Measurements from ENCODE around the gene KCNQ4.

Gene KCNQ4

DNA sequence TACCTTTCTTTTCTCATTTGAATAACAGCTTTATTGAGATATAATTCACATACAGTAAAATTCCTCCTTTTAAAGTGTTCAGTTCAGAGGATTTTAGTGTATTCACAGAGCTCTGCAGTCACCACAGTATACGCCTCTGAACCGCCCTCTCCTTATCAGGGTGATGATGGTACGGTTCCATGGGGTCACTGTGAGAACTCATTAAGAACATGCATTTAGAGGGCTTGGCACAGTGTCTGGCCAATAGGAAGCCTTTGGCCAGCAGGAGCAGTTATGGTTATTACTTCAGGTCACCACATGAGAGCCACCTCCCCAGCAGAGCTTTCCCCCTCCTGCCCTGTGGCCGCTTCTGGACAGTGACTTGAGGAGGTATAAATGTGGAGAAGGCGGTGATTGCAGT, 27.3 kb downstream of the KCNQ4 start:
- Histone ChIP-seq H2AFZ (ENCODE audit: low read length) (no peak overlapping the region), H2BK5ac (ENCODE audit: low read length) (no peak overlapping the region), H3K9ac (ENCODE audit: low read depth, low read length, poor library complexity) (no peak overlapping the region), H3K9me3 (replicated peaks in 1 of 2; ENCODE audit: control insufficient read depth in 2 of 2, insufficient read depth in 1 of 2, low read depth in 1 of 2, low read length in 2 of 2) (no peaks in the 10 kb centered on the region), H2BK15ac (ENCODE audit: low read length) (no peak overlapping the region), H4K8ac (ENCODE audit: low read depth, low read length) (no peak overlapping the region), H3K4me3 (ENCODE audit: low read length in 2 of 2) (no peak overlapping the region), H3K23ac (ENCODE audit: low read depth, low read length, poor library complexity) (no peak overlapping the region), H3K27me3 (ENCODE audit: control insufficient read depth in 3 of 3, insufficient read depth in 3 of 3, low read depth in 1 of 3, low read length in 3 of 3) (peaks cover 0 to 65% (median 0%) of the 10 kb centered on the region in 3 experiments), H2AK5ac (ENCODE audit: low read depth, low read length) (no peak overlapping the region), H3K4me2 (ENCODE audit: insufficient read depth, low read length, poor library complexity, severe bottlenecking) (no peak overlapping the region), H3K27ac (replicated peaks; ENCODE audit: low read length) (no peak overlapping the region), H3K79me1 (ENCODE audit: low read depth, low read length) (no peaks in the 10 kb centered on the region), H3K18ac (ENCODE audit: low read length) (no peak overlapping the region), H3K14ac (ENCODE audit: low read length) (no peak overlapping the region), H3K4me1 (ENCODE audit: control insufficient read depth in 2 of 2, insufficient read depth in 1 of 2, low read depth in 1 of 2, low read length in 2 of 2) (peaks cover 8% of the 10 kb centered on the region in 2 donors), H2BK12ac (ENCODE audit: low read length) (no peak overlapping the region), H2BK120ac (ENCODE audit: low read depth, low read length) (no peak overlapping the region), H3K4ac (ENCODE audit: low read length) (no peak overlapping the region), H4K91ac (ENCODE audit: low read depth, low read length, poor library complexity) (no peak overlapping the region), H3K36me3 (replicated peaks in 1 of 2; ENCODE audit: control insufficient read depth in 2 of 2, insufficient read depth in 2 of 2, low read length in 2 of 2) (no peaks in the 10 kb centered on the region)
- WGBS, 2 donors (ENCODE audit: extremely low coverage in 2 of 2, insufficient read length in 2 of 2, insufficient replicate concordance in 1 of 2) = no CpG with 5 or more reads among the region's 5 CpGs
- DNase-seq (ENCODE audit: low spot score) = no peak

DNA sequence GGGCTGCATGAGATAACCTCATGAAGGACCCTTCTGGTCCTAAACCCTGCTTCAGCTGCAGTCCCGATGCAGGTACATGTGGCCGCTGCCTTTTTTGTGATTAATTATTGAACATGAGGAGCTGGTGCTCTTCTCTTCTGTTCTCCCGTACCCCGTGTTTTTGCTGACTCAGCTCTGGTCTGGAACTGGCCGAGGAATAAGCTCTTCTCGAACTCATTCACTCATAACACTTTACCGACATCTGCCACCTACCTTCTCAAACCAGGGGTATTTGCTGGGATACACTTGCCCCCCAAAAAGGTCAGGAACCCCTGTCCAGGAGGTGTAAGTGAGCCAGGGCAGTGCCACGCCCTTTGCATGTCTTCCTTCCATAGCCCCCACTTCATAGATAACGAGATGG, 31.8 kb downstream of the KCNQ4 start:
- H2AFZ ChIP-seq (ENCODE audit: low read length) = no peak overlapping the region
- no peak overlapping the region for H3K27ac ChIP-seq (replicated peaks; ENCODE audit: low read length)
- WGBS, 2 donors (ENCODE audit: extremely low coverage in 2 of 2, insufficient read length in 2 of 2, insufficient replicate concordance in 1 of 2) = no CpG with 5 or more reads among the region's 9 CpGs
- no peak for DNase-seq (ENCODE audit: low spot score)
- H4K91ac ChIP-seq (ENCODE audit: low read depth, low read length, poor library complexity) = no peak overlapping the region
- no peak overlapping the region for H2AK5ac ChIP-seq (ENCODE audit: low read depth, low read length)
- H3K4ac ChIP-seq (ENCODE audit: low read length) = no peak overlapping the region
- no peak overlapping the region for H3K4me3 ChIP-seq (ENCODE audit: low read length in 2 of 2)
- H3K79me1 ChIP-seq (ENCODE audit: low read depth, low read length) = no peaks in the 10 kb centered on the region
- H2BK15ac ChIP-seq (ENCODE audit: low read length) = no peak overlapping the region
- no peaks in the 10 kb centered on the region for H3K9me3 ChIP-seq (replicated peaks in 1 of 2; ENCODE audit: control insufficient read depth in 2 of 2, insufficient read depth in 1 of 2, low read depth in 1 of 2, low read length in 2 of 2)
- no peak overlapping the region for H2BK12ac ChIP-seq (ENCODE audit: low read length)
- H3K4me1 ChIP-seq (ENCODE audit: control insufficient read depth in 2 of 2, insufficient read depth in 1 of 2, low read depth in 1 of 2, low read length in 2 of 2) = peaks cover 7 to 22% of the 10 kb centered on the region in 2 donors
- no peak overlapping the region for H3K14ac ChIP-seq (ENCODE audit: low read length)
- no peak overlapping the region for H2BK5ac ChIP-seq (ENCODE audit: low read length)
- peaks cover 0 to 84% (median 8%) of the 10 kb centered on the region in 3 experiments for H3K27me3 ChIP-seq (ENCODE audit: control insufficient read depth in 3 of 3, insufficient read depth in 3 of 3, low read depth in 1 of 3, low read length in 3 of 3)
- H3K18ac ChIP-seq (ENCODE audit: low read length) = no peak overlapping the region
- H4K8ac ChIP-seq (ENCODE audit: low read depth, low read length) = no peak overlapping the region
- no peaks in the 10 kb centered on the region for H3K36me3 ChIP-seq (replicated peaks in 1 of 2; ENCODE audit: control insufficient read depth in 2 of 2, insufficient read depth in 2 of 2, low read length in 2 of 2)
- no peak overlapping the region for H3K4me2 ChIP-seq (ENCODE audit: insufficient read depth, low read length, poor library complexity, severe bottlenecking)
- H2BK120ac ChIP-seq (ENCODE audit: low read depth, low read length) = no peak overlapping the region
- H3K23ac ChIP-seq (ENCODE audit: low read depth, low read length, poor library complexity) = no peak overlapping the region
- H3K9ac ChIP-seq (ENCODE audit: low read depth, low read length, poor library complexity) = no peak overlapping the region

DNA sequence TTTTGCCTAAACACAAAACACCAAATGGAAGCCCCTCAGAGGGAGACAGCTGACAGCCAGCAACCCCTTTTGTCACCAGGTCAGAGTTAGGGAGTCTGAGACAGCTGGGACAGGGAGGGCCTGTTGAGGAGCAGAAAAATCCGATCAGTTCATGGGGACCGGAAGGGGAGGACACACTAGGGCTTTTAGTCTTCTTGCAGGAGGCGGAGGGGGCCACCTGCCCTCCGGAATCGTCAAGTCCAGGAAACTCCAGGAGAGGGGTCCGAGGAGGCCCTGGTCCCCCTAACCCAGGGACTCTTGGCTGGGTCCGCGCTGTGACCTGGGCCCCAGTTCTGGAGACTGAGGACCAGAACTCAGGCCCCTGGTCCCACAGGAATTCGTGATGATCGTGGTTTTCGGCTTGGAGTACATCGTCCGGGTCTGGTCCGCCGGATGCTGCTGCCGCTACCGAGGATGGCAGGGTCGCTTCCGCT, 34.2 kb downstream of the KCNQ4 start:
- peak overlapping the region; percentile 87 for H3K18ac ChIP-seq (ENCODE audit: low read length)
- no peak for DNase-seq (ENCODE audit: low spot score)
- no CpG with 5 or more reads among the region's 19 CpGs for WGBS, 2 donors (ENCODE audit: extremely low coverage in 2 of 2, insufficient read length in 2 of 2, insufficient replicate concordance in 1 of 2)
- no peak overlapping the region for H2BK12ac ChIP-seq (ENCODE audit: low read length)
- no peak overlapping the region for H2AK5ac ChIP-seq (ENCODE audit: low read depth, low read length)
- no peaks in the 10 kb centered on the region for H3K79me1 ChIP-seq (ENCODE audit: low read depth, low read length)
- no peak overlapping the region for H3K4ac ChIP-seq (ENCODE audit: low read length)
- no peak overlapping the region for H4K8ac ChIP-seq (ENCODE audit: low read depth, low read length)
- H3K23ac ChIP-seq (ENCODE audit: low read depth, low read length, poor library complexity) = no peak overlapping the region
- H3K14ac ChIP-seq (ENCODE audit: low read length) = no peak overlapping the region
- H2BK5ac ChIP-seq (ENCODE audit: low read length) = no peak overlapping the region
- H2AFZ ChIP-seq (ENCODE audit: low read length) = peak overlapping the region; percentile 90
- H3K4me1 ChIP-seq (ENCODE audit: control insufficient read depth in 2 of 2, insufficient read depth in 1 of 2, low read depth in 1 of 2, low read length in 2 of 2) = peaks cover 7 to 31% of the 10 kb centered on the region in 2 donors
- peak overlapping the region; percentile 92 for H2BK15ac ChIP-seq (ENCODE audit: low read length)
- peak overlapping the region; percentile 37 to 84 for H3K4me3 ChIP-seq (ENCODE audit: low read length in 2 of 2)
- H3K9ac ChIP-seq (ENCODE audit: low read depth, low read length, poor library complexity) = no peak overlapping the region
- H4K91ac ChIP-seq (ENCODE audit: low read depth, low read length, poor library complexity) = no peak overlapping the region
- no peak overlapping the region for H3K27ac ChIP-seq (replicated peaks; ENCODE audit: low read length)
- H3K9me3 ChIP-seq (replicated peaks in 1 of 2; ENCODE audit: control insufficient read depth in 2 of 2, insufficient read depth in 1 of 2, low read depth in 1 of 2, low read length in 2 of 2) = no peaks in the 10 kb centered on the region
- H2BK120ac ChIP-seq (ENCODE audit: low read depth, low read length) = no peak overlapping the region
- H3K4me2 ChIP-seq (ENCODE audit: insufficient read depth, low read length, poor library complexity, severe bottlenecking) = peak overlapping the region; percentile 89
- no peaks in the 10 kb centered on the region for H3K36me3 ChIP-seq (replicated peaks in 1 of 2; ENCODE audit: control insufficient read depth in 2 of 2, insufficient read depth in 2 of 2, low read length in 2 of 2)
- H3K27me3 ChIP-seq (ENCODE audit: control insufficient read depth in 3 of 3, insufficient read depth in 3 of 3, low read depth in 1 of 3, low read length in 3 of 3) = peaks cover 0 to 84% (median 8%) of the 10 kb centered on the region in 3 experiments

DNA sequence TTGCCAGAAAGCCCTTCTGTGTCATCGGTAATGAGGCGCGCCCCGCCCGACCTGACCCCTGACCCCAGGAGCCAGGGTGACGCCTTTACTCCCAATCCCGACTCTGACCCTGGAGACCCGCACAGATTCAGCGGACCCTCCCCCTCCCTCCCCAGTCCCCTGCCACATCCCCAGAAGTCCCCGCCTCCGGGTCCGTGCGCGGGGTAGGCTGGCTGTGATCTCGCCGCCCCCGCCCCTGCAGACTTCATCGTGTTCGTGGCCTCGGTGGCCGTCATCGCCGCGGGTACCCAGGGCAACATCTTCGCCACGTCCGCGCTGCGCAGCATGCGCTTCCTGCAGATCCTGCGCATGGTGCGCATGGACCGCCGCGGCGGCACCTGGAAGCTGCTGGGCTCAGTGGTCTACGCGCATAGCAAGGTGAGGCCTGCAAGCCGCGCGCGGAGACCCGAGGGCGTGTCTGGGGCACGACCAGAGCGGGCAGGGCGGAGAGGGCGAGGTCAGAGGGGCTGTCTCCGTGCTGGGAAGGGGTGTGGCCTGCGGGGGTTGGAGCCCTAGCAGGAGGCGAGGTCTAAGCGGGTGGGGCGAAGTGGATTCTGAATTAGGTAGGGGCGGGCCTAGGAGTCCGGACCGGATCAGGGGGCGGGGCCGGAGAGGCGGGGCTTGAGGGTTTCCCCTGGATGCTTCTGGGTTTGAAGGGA, 34.8 kb downstream of the KCNQ4 start:
- Histone ChIP-seq H2AFZ (ENCODE audit: low read length) (peak overlapping the region; percentile 90), H2AK5ac (ENCODE audit: low read depth, low read length) (no peak overlapping the region), H4K91ac (ENCODE audit: low read depth, low read length, poor library complexity) (peak overlapping the region; percentile 54), H3K79me1 (ENCODE audit: low read depth, low read length) (no peaks in the 10 kb centered on the region), H3K4me3 (ENCODE audit: low read length in 2 of 2) (peak overlapping the region; percentile 37 to 84), H2BK15ac (ENCODE audit: low read length) (peak overlapping the region; percentile 98), H3K18ac (ENCODE audit: low read length) (peak overlapping the region; percentile 97), H3K27me3 (ENCODE audit: control insufficient read depth in 3 of 3, insufficient read depth in 3 of 3, low read depth in 1 of 3, low read length in 3 of 3) (peaks cover 0 to 84% (median 8%) of the 10 kb centered on the region in 3 experiments), H3K36me3 (replicated peaks in 1 of 2; ENCODE audit: control insufficient read depth in 2 of 2, insufficient read depth in 2 of 2, low read length in 2 of 2) (no peaks in the 10 kb centered on the region), H3K9ac (ENCODE audit: low read depth, low read length, poor library complexity) (peak overlapping the region; percentile 94), H4K8ac (ENCODE audit: low read depth, low read length) (no peak overlapping the region), H3K14ac (ENCODE audit: low read length) (no peak overlapping the region), H2BK120ac (ENCODE audit: low read depth, low read length) (peak overlapping the region; percentile 29), H3K27ac (replicated peaks; ENCODE audit: low read length) (peak overlapping the region; percentile 47), H3K9me3 (replicated peaks in 1 of 2; ENCODE audit: control insufficient read depth in 2 of 2, insufficient read depth in 1 of 2, low read depth in 1 of 2, low read length in 2 of 2) (no peaks in the 10 kb centered on the region), H3K23ac (ENCODE audit: low read depth, low read length, poor library complexity) (peak overlapping the region; percentile 93), H3K4ac (ENCODE audit: low read length) (no peak overlapping the region), H2BK12ac (ENCODE audit: low read length) (peak overlapping the region; percentile 97), H3K4me1 (ENCODE audit: control insufficient read depth in 2 of 2, insufficient read depth in 1 of 2, low read depth in 1 of 2, low read length in 2 of 2) (peaks cover 7 to 35% of the 10 kb centered on the region in 2 donors), H3K4me2 (ENCODE audit: insufficient read depth, low read length, poor library complexity, severe bottlenecking) (peak overlapping the region; percentile 89), H2BK5ac (ENCODE audit: low read length) (no peak overlapping the region)
- peak; percentile 77 for DNase-seq (ENCODE audit: low spot score)
- WGBS, 2 donors (ENCODE audit: extremely low coverage in 2 of 2, insufficient read length in 2 of 2, insufficient replicate concordance in 1 of 2) = no CpG with 5 or more reads among the region's 59 CpGs

Measured in neuronal stem cell (in vitro differentiated cells).